H9 (cell line): ENCODE measurements around the gene SCYGR7. TPM values are rescaled to one million over a fixed set of nuclear protein-coding genes. Genes with fewer than 3 reads are reported as not detected.

Experiments
- DNase-seq: peaks from one replicate; pipeline ENCODE4 v3.0.0-alpha.2; 2017
- H2AFZ ChIP-seq: one replicate; pipeline ENCODE4 v1.6.1; 2013; ENCODE audit warnings: mild to moderate bottlenecking, low read length, control low read depth, moderate library complexity
- H2AK5ac ChIP-seq: 2 replicates; pipeline ENCODE4 v1.6.1; 2013; ENCODE audit warnings: low read length, control low read depth, mixed read lengths; ENCODE audit not compliant: insufficient read length
- H2BK120ac ChIP-seq: one replicate; pipeline ENCODE4 v1.6.1; 2013; ENCODE audit warnings: low read depth, mild to moderate bottlenecking, low read length, control low read depth, inconsistent platforms; ENCODE audit not compliant: poor library complexity, severe bottlenecking
- H2BK12ac ChIP-seq: 2 replicates; pipeline ENCODE4 v1.6.1; 2013; ENCODE audit warnings: low read length, control low read depth, mixed read lengths, low read depth; ENCODE audit not compliant: insufficient read length
- H2BK15ac ChIP-seq: 2 replicates; pipeline ENCODE4 v1.6.1; 2013; ENCODE audit warnings: low read depth, low read length, control low read depth
- H2BK20ac ChIP-seq: one replicate; pipeline ENCODE4 v1.6.1; 2013; ENCODE audit warnings: low read depth, mild to moderate bottlenecking, low read length, control low read depth, inconsistent platforms; ENCODE audit not compliant: poor library complexity, severe bottlenecking
- H2BK5ac ChIP-seq: 2 replicates; pipeline ENCODE4 v1.6.1; 2013; ENCODE audit warnings: low read length, control low read depth, mixed read lengths; ENCODE audit not compliant: insufficient read length
- H3K14ac ChIP-seq: 2 replicates; pipeline ENCODE4 v1.6.1; 2013; ENCODE audit warnings: low read length, control low read depth; ENCODE audit not compliant: insufficient read depth
- H3K18ac ChIP-seq: 2 replicates; pipeline ENCODE4 v1.6.1; 2013; ENCODE audit warnings: low read depth, mild to moderate bottlenecking, mixed read lengths, low read length, control low read depth; ENCODE audit not compliant: insufficient read length
- H3K23ac ChIP-seq: 2 replicates; pipeline ENCODE4 v1.6.1; 2013; ENCODE audit warnings: low read length, control low read depth, mixed read lengths, low read depth; ENCODE audit not compliant: insufficient read length
- H3K23me2 ChIP-seq: 2 replicates; pipeline ENCODE4 v1.6.1; 2013; ENCODE audit warnings: low read depth, mild to moderate bottlenecking, mixed read lengths, low read length, control low read depth; ENCODE audit not compliant: insufficient read length, poor library complexity, severe bottlenecking
- H3K27ac ChIP-seq: 2 replicates; pipeline ENCODE4 v1.5.1; 2013; ENCODE audit warnings: low read length, control low read depth, mixed read lengths, low read depth; ENCODE audit not compliant: insufficient read length
- H3K27me3 ChIP-seq: 2 replicates; pipeline ENCODE4 v1.6.1; 2013; ENCODE audit warnings: low read length, control low read depth, inconsistent platforms; ENCODE audit not compliant: insufficient read depth
- H3K4ac ChIP-seq: 2 replicates; pipeline ENCODE4 v1.6.1; 2013; ENCODE audit warnings: low read depth, mild to moderate bottlenecking, control low read depth, inconsistent platforms, low read length, moderate library complexity
- H3K4me1 ChIP-seq: 2 replicates; pipeline ENCODE4 v1.6.1; 2013; ENCODE audit warnings: low read length, control low read depth, inconsistent platforms; ENCODE audit not compliant: insufficient read depth
- H3K4me2 ChIP-seq: 2 replicates; pipeline ENCODE4 v1.6.1; 2013; ENCODE audit warnings: low read length, control low read depth, mixed read lengths; ENCODE audit not compliant: insufficient read length, insufficient read depth
- H3K56ac ChIP-seq: 2 replicates; pipeline ENCODE4 v1.6.1; 2013; ENCODE audit warnings: low read depth, mild to moderate bottlenecking, mixed read lengths, low read length, control low read depth; ENCODE audit not compliant: insufficient read length
- H3K79me1 ChIP-seq: 2 replicates; pipeline ENCODE4 v1.6.1; 2013; ENCODE audit warnings: low read depth, mild to moderate bottlenecking, moderate library complexity, low read length, control low read depth, inconsistent platforms; ENCODE audit not compliant: insufficient read depth, poor library complexity, severe bottlenecking
- H3K79me2 ChIP-seq: 2 replicates; pipeline ENCODE4 v1.6.1; 2013; ENCODE audit warnings: low read length, control low read depth, inconsistent platforms; ENCODE audit not compliant: insufficient read depth
- H3K9ac ChIP-seq: 2 replicates; pipeline ENCODE4 v1.6.1; 2013; ENCODE audit warnings: low read length, control low read depth, mixed read lengths; ENCODE audit not compliant: insufficient read length; ENCODE audit errors: extremely low read depth
- H3K9me3 ChIP-seq: one replicate; pipeline ENCODE4 v1.6.1; 2013; ENCODE audit warnings: low read depth, low read length, inconsistent platforms; ENCODE audit not compliant: control insufficient read depth
- H3T11ph ChIP-seq: one replicate; pipeline ENCODE4 v1.6.1; 2013; ENCODE audit warnings: mild to moderate bottlenecking, low read length, control low read depth, inconsistent platforms
- H4K20me1 ChIP-seq: one replicate; pipeline ENCODE4 v1.6.1; 2013; ENCODE audit not compliant: control insufficient read depth, insufficient read length, insufficient read depth
- H4K5ac ChIP-seq: 2 replicates; pipeline ENCODE4 v1.6.1; 2013; ENCODE audit warnings: low read depth, mild to moderate bottlenecking, mixed read lengths, low read length, control low read depth; ENCODE audit not compliant: insufficient read length
- H4K8ac ChIP-seq: replicated peaks from 2 replicates; pipeline ENCODE4 v1.6.1; 2013; ENCODE audit warnings: low read length, control low read depth, mixed read lengths, low read depth; ENCODE audit not compliant: insufficient read length
- H4K91ac ChIP-seq: 2 replicates; pipeline ENCODE4 v1.6.1; 2013; ENCODE audit warnings: low read depth, mild to moderate bottlenecking, moderate library complexity, mixed read lengths, low read length, control low read depth; ENCODE audit not compliant: insufficient read length
- H3K27ac Mint-ChIP-seq, 3 experiments: 2 replicates in 2 of 3; 3 replicates in 1 of 3; pipeline ENCODE4 v1.8.0; 2020 to 2021; ENCODE audit warnings: mixed read lengths in 3 of 3, mild to moderate bottlenecking in 1 of 3, moderate library complexity in 1 of 3
- H3K27me3 Mint-ChIP-seq: 2 replicates; pipeline ENCODE4 v1.8.0; 2021; ENCODE audit warnings: low read depth, mild to moderate bottlenecking, moderate library complexity, mixed read lengths
- H3K36me3 Mint-ChIP-seq, 3 experiments: 2 replicates in 2 of 3; 3 replicates in 1 of 3; pipeline ENCODE4 v1.8.0; 2020 to 2021; ENCODE audit warnings: low read depth in 3 of 3, mixed read lengths in 3 of 3; ENCODE audit not compliant: insufficient read depth in 1 of 3
- H3K4me1 Mint-ChIP-seq, 2 experiments: 2 replicates each; pipeline ENCODE4 v1.8.0; 2020; ENCODE audit warnings: mixed read lengths in 2 of 2
- H3K4me3 Mint-ChIP-seq, 2 experiments: 2 replicates in 1 of 2; 3 replicates in 1 of 2; pipeline ENCODE4 v1.8.0; 2020 to 2021; ENCODE audit warnings: mild to moderate bottlenecking in 2 of 2, mixed read lengths in 2 of 2, moderate library complexity in 1 of 2
- H3K9me3 Mint-ChIP-seq, 2 experiments: 2 replicates in 1 of 2; 3 replicates in 1 of 2; pipeline ENCODE4 v1.8.0; 2020; ENCODE audit warnings: mild to moderate bottlenecking in 2 of 2, mixed read lengths in 2 of 2, moderate library complexity in 1 of 2
- CTCF ChIP-seq: fragments of 200-600 bp; sonication (generic); conservative IDR thresholded peaks from 3 replicates; pipeline ENCODE4 v1.8.0; 2021; ENCODE audit warnings: antibody characterized with exemption, mild to moderate bottlenecking
- WGBS: extraction: QIAGEN DNeasy Blood & Tissue Kit; methylation state at CpG from one replicate; pipeline ENCODE4 v1.1.7; 2013; ENCODE audit warnings: missing lambda C conversion rate, low lambda C conversion rate, mixed read lengths; ENCODE audit not compliant: insufficient read length; ENCODE audit errors: extremely low coverage; 5-methylcytosine and 5-hydroxymethylcytosine counted together
- total RNA-seq: library from RNA; stranded (reverse); gene quantifications from 2 replicates; pipeline ENCODE4 v1.2.1, GENCODE V29; 2021

SCYGR7 gene
- total RNA-seq, 1 experiment from 2014 or later: not detected

GRCh38 chr2:227703280-227703732, 24.8 kb upstream of the SCYGR7 start:
- Histone ChIP-seq H2BK120ac (no peak overlapping the region), H2BK12ac (no peak overlapping the region), H3K4me2 (no peak overlapping the region), H3K27me3 (no peaks in the 10 kb centered on the region), H2BK5ac (no peak overlapping the region), H4K91ac (no peak overlapping the region), H2AFZ (no peak overlapping the region), H3K56ac (no peak overlapping the region), H3K23ac (no peak overlapping the region), H3K27ac (no peak overlapping the region), H2BK20ac (no peak overlapping the region), H3K4me1 (no peaks in the 10 kb centered on the region), H3K9me3 (no peaks in the 10 kb centered on the region), H2AK5ac (no peak overlapping the region), H3K23me2 (no peaks in the 10 kb centered on the region), H3K14ac (no peak overlapping the region), H4K20me1 (no peaks in the 10 kb centered on the region), H4K8ac (no peak overlapping the region), H3K79me1 (no peaks in the 10 kb centered on the region), H3K4ac (no peak overlapping the region), H3K9ac (no peak overlapping the region), H4K5ac (no peak overlapping the region), H2BK15ac (no peak overlapping the region), H3T11ph (no peak overlapping the region), H3K79me2 (no peaks in the 10 kb centered on the region), H3K18ac (no peak overlapping the region)
- H3K4me1 Mint-ChIP-seq: peaks cover 0 to 8% of the 10 kb centered on the region in 2 experiments; a peak in 2 of 4 replicates
- WGBS: no CpG with 5 or more reads among the region's 4 CpGs
- no peak overlapping the region for H3K4me3 Mint-ChIP-seq
- H3K36me3 Mint-ChIP-seq: peaks cover 0 to 8% (median 5%) of the 10 kb centered on the region in 3 experiments; a peak in 5 of 7 replicates
- TF ChIP-seq CTCF: no peak
- no peak overlapping the region; a peak in 2 of 7 replicates for H3K27ac Mint-ChIP-seq
- H3K27me3 Mint-ChIP-seq: no peaks in the 10 kb centered on the region
- no peaks in the 10 kb centered on the region; a peak in 1 of 5 replicates for H3K9me3 Mint-ChIP-seq
- no peak for DNase-seq
